Heart right ventricle (tissue), 16 donors: ENCODE measurements around the gene HOXA11. TPM values are rescaled to one million over a fixed set of nuclear protein-coding genes. Genes with fewer than 3 reads are reported as not detected.

Experiments
- ATAC-seq, 8 donors: fragments of 200-7000 bp; cut with Tn5 transposase; one replicate each; pipeline ENCODE4 v1.9.1; 2020; ENCODE audit warnings: mild to moderate bottlenecking in 8 of 8, moderate library complexity in 8 of 8, moderate number of reproducible peaks in 1 of 8
- DNase-seq, 2 donors: peaks; one replicate each; pipeline ENCODE4 v3.0.0-alpha.2; 2020
- H3K27ac ChIP-seq, 10 donors: fragments of 200-600 bp; sonication (generic) in 2 of 10; one replicate each; pipeline versions ENCODE4 v1.5.0 to v1.8.0; 2020 to 2022; ENCODE audit warnings: mild to moderate bottlenecking in 3 of 10
- H3K27me3 ChIP-seq, 7 donors: fragments of 200-600 bp; one replicate each; pipeline ENCODE4 v1.8.0; 2021 to 2022; ENCODE audit warnings: mild to moderate bottlenecking in 2 of 7
- H3K36me3 ChIP-seq, 9 donors: fragments of 200-600 bp; sonication (generic) in 1 of 9; one replicate each; pipeline versions ENCODE4 v1.5.0 to v1.8.0; 2020 to 2022; ENCODE audit warnings: mild to moderate bottlenecking in 2 of 9
- H3K4me1 ChIP-seq, 9 donors: fragments of 200-600 bp; sonication (generic) in 1 of 9; one replicate each; pipeline versions ENCODE4 v1.5.0 to v1.8.0; 2020 to 2022; ENCODE audit warnings: mild to moderate bottlenecking in 4 of 9
- H3K4me3 ChIP-seq, 10 donors: fragments of 200-600 bp; sonication (generic) in 2 of 10; one replicate each; pipeline versions ENCODE4 v1.5.0 to v1.8.0; 2020 to 2022; ENCODE audit warnings: mild to moderate bottlenecking in 7 of 10, moderate library complexity in 2 of 10
- H3K9me3 ChIP-seq, 11 donors: fragments of 200-600 bp in 10 of 11; sonication (generic) in 2 of 11; one replicate each; pipeline versions ENCODE4 v1.5.0 to v1.8.0; 2013 to 2022; ENCODE audit warnings: mild to moderate bottlenecking in 2 of 11, control low read depth in 1 of 11, moderate library complexity in 1 of 11
- WGBS, 2 donors: extraction: QIAGEN DNeasy Blood & Tissue Kit; methylation state at CpG; one replicate each; pipeline ENCODE4 v1.1.7; 2013; ENCODE audit warnings: inconsistent platforms in 1 of 2; 5-methylcytosine and 5-hydroxymethylcytosine counted together
- intact Hi-C, 10 donors: fragments of 100-400 bp; cut with DNase I; formaldehyde crosslinking; loops; one replicate each; pipeline versions ENCODE4 v1.11.1 to v1.14.2; 2022
- polyA plus RNA-seq, 2 donors: library from polyadenylated mRNA; stranded (reverse); fragments of 200-250 nt; gene quantifications; one replicate each; pipeline ENCODE4 v1.2.3, GENCODE V29; 2013
- total RNA-seq, 10 donors: library from RNA; stranded (reverse); fragmentation: NEBNext Ultra II Directional in 3 of 10; extraction: Animal tissue kit (Norgen Biotek cat#: 25700) in 3 of 10; gene quantifications; one replicate each; pipeline versions ENCODE4 v1.2.1 to v1.2.4, GENCODE V29; 2021 to 2023
- TF ChIP-seq, protein P1 (sequence below), 9 donors: fragments of 200-600 bp; sonication (generic) in 2 of 9; IDR thresholded peaks; one replicate each; pipeline versions ENCODE4 v1.5.0 to v1.8.0; 2021 to 2022; ENCODE audit warnings: antibody characterized with exemption in 9 of 9, mild to moderate bottlenecking in 5 of 9, moderate library complexity in 1 of 9
- donor health status: Arrhythmogenic right ventricular cardiomyopathy.
- donor health status: ischemic (EF 13 %, LVEDD 7.1; RV severe dilation, severe dysfunction).
- donor health status: healthy with polysubstance abuse.
- donor health status: DM: no; HTN: yes; CAD: no.
- donor health status: DM: no; HTN: no; CAD: no.
- donor health status: ischemic (EF 25% LVEDD 6.9; RV normal size, moderate dysfunction).
- donor health status: ischemic (EF 25% LVEDD 5.7; RV mildly dilated, moderate dysfunction).
- donor health status: healthy.
- donor health status: DM: yes; HTN: yes; CAD: no.
- donor health status: Ischemic cardiomyopathy.
- donor health status: ischemic (EF 35%, LVEDD 5.7; RV mildly dilated, moderate dysfunction).
- donor health status: nonischemic (EF 11% LVEDD 7.7; RV severe dilation, severe dysfunction).
- donor health status: DM: yes; HTN: yes; CAD: no.
- donor health status: PGD.
- donor health status: ischemic (EF 29% LVEDD 5.4; RV normal size, mild dysfunction).
- donor health status: nonischemic (EF 23%, LVEDD 6.1; RV moderate dilation, normal function).

HOXA11 gene
- total and polyA plus RNA-seq, 12 donors, result not detected

DNA sequence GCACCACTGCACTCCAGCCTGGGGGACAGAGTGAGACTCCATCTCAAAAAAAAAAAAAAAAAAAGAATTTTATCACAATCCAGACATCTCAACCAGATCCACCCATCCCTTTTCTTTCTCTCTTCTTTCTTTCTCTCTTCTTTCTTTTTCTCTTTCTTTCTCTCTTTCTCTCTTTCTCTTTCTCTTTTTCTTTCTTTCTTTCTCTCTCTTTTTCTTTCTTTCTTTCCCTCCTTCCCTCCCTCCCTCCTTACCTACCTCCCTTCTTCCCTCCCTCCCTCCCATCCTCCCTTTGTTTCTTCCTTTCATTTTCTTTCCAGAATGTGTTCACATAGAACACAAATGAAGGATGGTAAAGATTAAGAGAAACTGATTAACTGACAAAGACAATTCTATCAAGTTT is 32.9 kb upstream of the HOXA11 start:
- H3K36me3 ChIP-seq, result no peaks in the 10 kb centered on the region
- DNase-seq, result no peak
- H3K27ac ChIP-seq, result no peak overlapping the region
- H3K4me1 ChIP-seq, result peaks cover 0 to 11% (median 5%) of the 10 kb centered on the region in 9 donors
- no peak overlapping the region for H3K4me3 ChIP-seq
- intact Hi-C loops, result no loop called here
- H3K27me3 ChIP-seq, result peaks cover 12 to 100% (median 97%) of the 10 kb centered on the region in 7 donors
- ATAC-seq, result no peak
- TF ChIP-seq, protein P1, sequence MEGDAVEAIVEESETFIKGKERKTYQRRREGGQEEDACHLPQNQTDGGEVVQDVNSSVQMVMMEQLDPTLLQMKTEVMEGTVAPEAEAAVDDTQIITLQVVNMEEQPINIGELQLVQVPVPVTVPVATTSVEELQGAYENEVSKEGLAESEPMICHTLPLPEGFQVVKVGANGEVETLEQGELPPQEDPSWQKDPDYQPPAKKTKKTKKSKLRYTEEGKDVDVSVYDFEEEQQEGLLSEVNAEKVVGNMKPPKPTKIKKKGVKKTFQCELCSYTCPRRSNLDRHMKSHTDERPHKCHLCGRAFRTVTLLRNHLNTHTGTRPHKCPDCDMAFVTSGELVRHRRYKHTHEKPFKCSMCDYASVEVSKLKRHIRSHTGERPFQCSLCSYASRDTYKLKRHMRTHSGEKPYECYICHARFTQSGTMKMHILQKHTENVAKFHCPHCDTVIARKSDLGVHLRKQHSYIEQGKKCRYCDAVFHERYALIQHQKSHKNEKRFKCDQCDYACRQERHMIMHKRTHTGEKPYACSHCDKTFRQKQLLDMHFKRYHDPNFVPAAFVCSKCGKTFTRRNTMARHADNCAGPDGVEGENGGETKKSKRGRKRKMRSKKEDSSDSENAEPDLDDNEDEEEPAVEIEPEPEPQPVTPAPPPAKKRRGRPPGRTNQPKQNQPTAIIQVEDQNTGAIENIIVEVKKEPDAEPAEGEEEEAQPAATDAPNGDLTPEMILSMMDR (IDR thresholded peaks at IDR 0.05), result no peak
- H3K9me3 ChIP-seq, result no peaks in the 10 kb centered on the region

DNA sequence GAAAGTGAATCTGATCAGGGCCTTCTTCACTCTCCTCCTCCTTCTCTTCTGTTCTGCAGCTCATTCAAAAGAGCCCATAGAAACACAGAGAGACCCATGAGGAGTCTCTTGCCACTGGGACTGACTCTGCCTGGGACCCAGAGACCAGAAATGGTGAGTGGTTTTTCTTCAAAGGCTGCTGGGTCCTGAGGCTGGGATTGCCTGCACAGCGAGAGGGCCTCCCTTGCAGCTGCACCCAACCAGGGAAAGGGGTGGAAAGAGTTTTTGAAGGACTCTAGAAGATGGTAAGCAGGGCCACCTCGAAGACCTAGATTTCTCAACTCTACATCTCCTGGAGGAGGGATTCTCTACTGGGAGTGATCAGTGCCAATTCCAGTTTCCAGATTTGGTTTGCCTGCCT is 30.3 kb upstream of the HOXA11 start:
- H3K27ac ChIP-seq, result no peak overlapping the region
- peaks cover 6 to 100% (median 98%) of the 10 kb centered on the region in 7 donors for H3K27me3 ChIP-seq
- intact Hi-C loops, result no loop called here
- no peak overlapping the region for H3K4me3 ChIP-seq
- TF ChIP-seq, protein P1 (IDR thresholded peaks at IDR 0.05), result no peak
- DNase-seq (no peak), ATAC-seq (no peak)
- no peaks in the 10 kb centered on the region for H3K36me3 ChIP-seq
- peaks cover 3 to 21% (median 15%) of the 10 kb centered on the region in 9 donors for H3K4me1 ChIP-seq
- no peaks in the 10 kb centered on the region for H3K9me3 ChIP-seq
- WGBS, 2 donors, result 84% methylated on average over 2 of the region's 2 CpGs

DNA sequence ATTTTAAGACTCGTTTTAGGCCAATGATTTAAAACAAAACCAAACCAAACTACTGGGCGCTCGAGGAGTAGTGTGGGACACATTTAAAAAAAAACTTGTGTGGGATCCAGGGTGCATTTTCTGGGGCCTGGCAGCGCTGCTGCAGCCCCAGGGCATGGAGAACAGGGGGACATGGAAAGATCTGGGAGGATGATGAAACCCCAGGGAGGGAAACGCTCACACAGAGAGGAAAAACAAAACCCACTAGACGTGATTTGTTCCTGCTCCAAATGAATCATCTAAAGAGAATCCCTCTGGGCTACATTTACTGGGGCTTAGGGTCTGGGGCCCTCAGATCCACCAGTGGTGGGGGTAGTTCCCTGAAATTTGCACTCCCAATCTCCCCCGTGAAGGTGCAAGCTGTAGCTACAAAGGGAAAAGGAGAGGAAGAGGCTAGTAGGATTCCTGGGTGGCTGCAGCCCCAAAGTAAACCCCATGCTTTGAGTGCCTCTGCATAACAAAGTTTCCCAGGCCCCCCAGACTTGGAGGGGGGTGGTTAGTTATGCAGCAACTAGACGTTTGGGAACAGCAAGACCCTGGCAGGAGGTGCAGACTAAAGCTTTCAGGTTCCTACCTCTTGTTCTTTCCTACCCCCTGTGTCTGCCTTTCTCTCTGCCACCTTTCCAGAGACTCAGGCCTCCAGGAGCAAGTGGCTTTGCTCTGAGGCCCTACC is 29.4 kb upstream of the HOXA11 start:
- intact Hi-C loops, result loop anchor here in 5 of 10 donors (5.0 kb wide), 4 partner anchors 358 to 708 kb away; no protein-coding TSS in a partner anchor
- no peak for DNase-seq
- Histone ChIP-seq H3K9me3 (no peaks in the 10 kb centered on the region), H3K27ac (no peak overlapping the region), H3K4me1 (peaks cover 3 to 23% (median 14%) of the 10 kb centered on the region in 9 donors), H3K4me3 (no peak overlapping the region), H3K36me3 (no peaks in the 10 kb centered on the region), H3K27me3 (peaks cover 4 to 100% (median 98%) of the 10 kb centered on the region in 7 donors)
- ATAC-seq, result no peak
- TF ChIP-seq, protein P1 (IDR thresholded peaks at IDR 0.05), result no peak
- 55 to 59% methylated on average over 8 of the region's 8 CpGs for WGBS, 2 donors

GRCh38 chr7:27213433-27214238 is 28.6 kb upstream of the HOXA11 start:
- Histone ChIP-seq H3K9me3 (no peaks in the 10 kb centered on the region), H3K27me3 (peaks cover 4 to 100% (median 98%) of the 10 kb centered on the region in 7 donors), H3K36me3 (no peaks in the 10 kb centered on the region), H3K4me3 (no peak overlapping the region), H3K4me1 (peaks cover 3 to 23% (median 14%) of the 10 kb centered on the region in 9 donors), H3K27ac (no peak overlapping the region)
- ATAC-seq (peak in 1 of 8 donors; percentile 39), DNase-seq (no peak)
- intact Hi-C loops, result loop anchor here in 5 of 10 donors (5.0 kb wide), 4 partner anchors 359 to 709 kb away; no protein-coding TSS in a partner anchor
- 24 to 28% methylated on average over 50 of the region's 50 CpGs for WGBS, 2 donors
- TF ChIP-seq, protein P1 (IDR thresholded peaks at IDR 0.05), result no peak
